ENCODE data around the gene VSNL1.

The VSNL1 gene

DNA sequence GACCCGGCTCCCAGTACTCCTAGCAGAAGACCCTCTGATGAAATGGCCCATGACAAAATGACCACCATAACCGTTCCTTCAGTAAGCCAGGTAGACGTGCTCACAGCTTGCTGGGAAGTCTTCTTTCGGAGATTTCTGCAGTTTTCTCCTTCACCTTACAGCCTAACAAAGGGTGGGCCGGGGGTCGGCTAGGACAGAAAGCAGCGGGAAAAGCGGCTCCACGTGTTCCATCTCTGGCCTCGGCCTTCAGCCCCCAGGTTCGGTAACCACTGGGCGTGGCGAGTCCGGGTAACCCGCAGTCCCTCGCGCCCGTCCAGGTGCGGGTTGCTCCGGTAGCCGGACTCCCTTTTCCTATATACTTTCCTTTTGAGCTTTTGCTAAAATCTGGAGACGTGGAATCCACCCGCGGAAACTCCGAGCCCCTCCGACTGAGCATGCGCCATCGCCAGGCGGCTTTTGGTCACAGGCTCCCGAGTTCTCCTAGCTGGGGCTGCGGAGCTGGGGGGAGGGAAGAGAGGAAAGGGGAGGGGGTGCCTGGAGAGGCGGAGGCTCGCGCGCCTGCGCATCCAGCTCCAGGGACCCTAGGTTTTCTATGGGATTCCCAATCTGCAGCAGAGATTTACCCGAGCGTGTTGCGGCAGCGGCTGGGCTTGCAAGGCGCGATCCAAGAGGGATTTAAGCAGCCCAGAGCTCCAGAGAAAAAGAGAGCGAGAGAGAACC is at the start of gene VSNL1:
Gene VSNL1, plus strand, starts transcription at position 604 of the 720 bp plus-strand sequence. CDS start 51,379 bp downstream, outside the sequence.
- no peak for DNase-seq

DNA sequence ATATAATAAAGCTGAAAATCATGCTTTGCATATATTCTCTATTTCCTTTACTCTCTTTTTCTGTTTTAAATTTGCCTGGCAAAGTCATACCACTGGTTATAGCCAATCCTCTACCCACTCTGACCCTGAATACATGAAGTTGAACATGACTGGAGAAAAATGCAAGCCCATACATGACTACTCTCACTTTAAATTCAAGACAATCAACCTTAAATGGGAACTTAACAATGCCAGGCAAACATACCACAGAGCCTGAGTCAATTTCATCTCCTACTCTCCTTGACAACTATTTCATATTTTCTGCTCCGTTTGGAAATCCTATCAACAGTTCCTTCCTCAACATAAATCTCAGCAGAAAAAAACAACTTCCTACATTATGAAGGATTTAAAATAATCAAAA is 44.9 kb upstream of the VSNL1 start:
- no peak for DNase-seq

DNA sequence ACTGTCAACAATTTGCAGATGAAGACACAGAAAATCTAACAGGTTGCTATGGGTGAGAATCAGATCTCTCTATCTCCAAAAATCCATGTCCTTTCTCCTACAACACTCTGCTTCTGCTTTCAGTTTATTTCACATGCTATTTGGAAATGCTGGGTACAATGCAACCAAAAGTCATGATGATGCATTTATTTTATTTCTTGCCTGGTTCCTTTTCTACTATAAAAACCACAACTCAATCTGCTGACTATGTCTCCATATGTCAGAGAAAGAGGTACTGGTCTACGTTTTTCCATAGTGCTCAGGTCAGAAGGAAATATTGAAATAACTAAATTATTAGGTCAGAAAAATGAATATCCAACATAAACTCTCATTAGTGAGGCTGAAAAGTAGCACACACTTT is 42.8 kb upstream of the VSNL1 start:
- peak; percentile 17 for DNase-seq

DNA sequence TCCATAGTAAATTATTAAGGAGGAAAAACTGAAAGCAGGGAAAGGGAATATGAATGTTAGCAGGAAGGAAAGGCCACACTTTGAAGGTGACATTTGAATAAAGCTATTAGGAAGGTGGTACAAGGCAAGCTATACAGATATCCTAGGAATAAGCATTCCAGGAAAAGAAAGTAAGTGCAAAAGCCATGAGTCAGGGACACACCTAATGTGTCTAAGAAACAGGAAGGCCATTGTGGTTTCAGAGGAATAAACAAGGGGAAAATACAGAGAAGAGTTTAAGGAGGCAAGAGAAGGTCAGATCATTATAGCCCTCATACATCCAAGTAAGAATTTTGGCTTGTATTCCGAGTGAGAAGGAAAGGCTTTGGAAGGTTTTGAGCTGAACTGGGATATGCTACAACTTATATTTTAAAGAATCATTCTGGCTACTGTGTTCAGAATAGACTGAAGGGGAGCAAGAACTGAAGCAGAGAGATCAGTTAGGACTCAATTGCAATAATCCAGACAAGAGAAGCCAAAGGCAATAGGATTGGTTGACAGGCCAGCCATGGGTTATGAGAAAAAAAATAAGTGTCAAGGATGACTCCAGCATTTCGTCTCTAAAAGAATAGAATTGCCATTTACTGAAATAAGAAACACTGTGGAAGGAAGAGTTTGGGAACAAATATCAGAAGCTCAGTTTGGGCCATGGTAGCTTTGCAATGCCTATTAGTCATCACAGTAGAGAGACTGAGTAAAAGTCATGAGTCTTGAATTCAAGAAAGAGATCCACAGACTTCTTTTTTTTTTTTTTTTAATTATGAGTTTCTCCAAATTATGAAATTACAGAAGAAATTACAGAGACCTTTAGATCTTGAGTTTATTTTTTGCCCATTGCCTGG is 33.5 kb upstream of the VSNL1 start:
- DNase-seq: peak; percentile 16

DNA sequence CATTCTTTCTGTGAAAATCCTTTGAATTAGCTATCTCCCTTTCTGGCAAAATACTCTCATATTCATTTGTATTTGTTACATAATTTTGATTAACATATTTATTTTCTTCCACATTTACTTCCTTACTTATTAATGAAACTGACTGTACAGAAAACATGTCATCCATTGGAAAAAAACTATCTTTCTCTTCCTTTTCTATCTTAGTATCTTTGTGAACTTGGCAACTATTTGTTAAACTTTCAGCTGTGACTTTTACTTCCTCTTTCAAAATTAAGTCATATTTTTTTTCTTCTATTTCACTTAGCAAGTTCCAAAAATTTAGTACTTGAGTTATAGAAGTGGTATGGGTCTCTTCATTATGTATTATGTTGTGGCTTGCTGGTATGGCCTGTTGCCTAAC is 24.8 kb upstream of the VSNL1 start:
- DNase-seq: peak; percentile 43

DNA sequence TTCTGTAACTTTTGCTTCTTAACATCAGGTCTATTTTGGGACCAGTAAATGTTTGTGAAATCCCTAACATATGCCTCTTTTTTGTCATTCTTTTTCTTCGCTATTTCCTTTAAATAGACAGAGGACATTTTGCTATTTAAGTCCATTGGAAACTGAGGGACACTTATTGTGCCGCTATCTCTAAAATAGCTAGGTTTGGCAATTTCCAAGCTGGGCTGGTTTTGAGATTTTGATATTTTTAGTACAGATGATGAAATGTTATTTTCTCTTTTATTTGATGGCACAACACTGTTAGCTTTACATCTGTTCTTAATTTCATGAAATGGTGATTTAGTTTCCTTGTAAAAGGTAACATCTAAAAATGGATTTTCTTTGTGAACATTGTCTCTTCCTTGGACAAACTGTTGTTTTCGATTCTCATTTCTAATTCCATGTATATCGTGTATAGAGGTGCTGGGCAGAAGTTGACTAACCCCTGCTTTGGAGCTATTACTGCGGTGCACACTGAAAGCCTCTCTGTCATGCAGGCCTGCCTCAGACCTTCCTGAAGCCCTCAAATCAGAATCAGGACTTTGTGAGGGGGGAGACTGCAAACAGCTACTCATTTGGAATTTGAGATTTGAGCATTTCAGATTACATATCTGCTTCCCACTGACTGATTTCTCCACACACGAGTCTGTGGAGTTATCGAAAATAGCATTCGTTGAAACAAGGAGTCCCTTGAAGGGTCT is 22.9 kb upstream of the VSNL1 start:
- DNase-seq: no peak

DNA sequence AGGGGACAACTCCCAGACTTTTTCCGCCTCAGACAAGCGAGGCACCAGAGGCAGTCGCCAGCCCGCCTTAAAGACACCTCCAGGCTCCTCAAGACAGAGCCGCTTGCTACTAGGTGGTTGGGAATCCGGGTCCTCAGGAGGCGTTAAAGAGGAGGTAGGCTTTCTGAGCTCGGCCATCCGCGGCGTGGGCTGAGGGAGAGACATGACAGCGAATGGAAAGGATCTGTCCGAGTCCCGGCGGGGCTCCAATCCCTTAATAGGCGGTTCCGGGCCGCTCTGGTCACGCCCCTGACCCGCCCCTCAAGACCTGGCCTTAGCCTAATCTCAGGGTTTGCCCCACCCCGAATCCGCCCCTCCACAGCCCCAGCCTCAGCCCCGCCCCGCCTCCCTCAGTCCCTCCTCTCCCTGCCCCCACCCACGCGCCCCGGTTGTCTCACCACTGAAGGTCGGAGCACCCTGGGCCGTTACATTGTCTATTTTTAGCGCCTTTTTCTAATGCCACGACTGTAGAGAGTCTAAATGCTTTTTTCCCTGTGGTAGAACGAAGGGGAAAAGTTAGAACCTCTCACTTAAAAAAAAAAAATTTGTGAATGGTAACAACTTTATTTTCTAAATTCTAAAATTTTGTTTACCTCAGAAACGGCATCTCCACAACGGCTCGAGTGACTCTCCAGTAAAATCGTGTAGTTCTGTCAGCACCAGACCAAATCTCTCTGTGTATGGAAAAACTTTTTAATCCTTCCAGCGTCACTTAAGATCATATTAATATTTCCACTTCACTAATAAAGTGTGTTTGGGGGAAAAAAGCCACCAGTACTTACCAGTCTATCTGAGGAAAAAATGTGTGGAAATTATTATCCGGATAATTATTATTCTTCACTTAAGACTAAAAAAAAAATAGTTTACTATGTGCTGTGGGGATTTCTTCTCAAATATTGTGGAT is 22.0 kb upstream of the VSNL1 start, which contains the start of gene RAD51AP2:
Gene RAD51AP2, minus strand, starts transcription at position 229 of the 943 bp plus-strand sequence. Its CDS starts 25 bp downstream, at position 204.
- peak; percentile 55 for DNase-seq

DNA sequence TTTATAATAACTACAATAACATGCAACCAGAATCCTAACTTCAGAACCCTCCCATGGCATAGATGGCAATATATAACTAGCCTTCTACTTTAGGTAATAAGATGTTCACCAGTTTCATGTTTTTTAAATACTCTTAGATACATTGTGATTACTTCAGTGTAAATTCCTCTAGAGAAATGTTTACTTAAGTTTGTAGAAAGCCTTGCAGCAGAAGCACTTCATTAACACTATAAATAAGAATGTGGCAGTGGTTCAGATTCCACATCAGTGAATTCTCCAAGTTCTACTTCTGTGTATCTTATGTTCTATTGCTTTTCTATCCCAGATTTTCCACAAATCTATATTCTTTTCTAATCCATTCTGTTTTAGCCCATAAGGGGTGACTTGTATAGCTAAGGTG is 21.0 kb upstream of the VSNL1 start:
- no peak for DNase-seq

DNA sequence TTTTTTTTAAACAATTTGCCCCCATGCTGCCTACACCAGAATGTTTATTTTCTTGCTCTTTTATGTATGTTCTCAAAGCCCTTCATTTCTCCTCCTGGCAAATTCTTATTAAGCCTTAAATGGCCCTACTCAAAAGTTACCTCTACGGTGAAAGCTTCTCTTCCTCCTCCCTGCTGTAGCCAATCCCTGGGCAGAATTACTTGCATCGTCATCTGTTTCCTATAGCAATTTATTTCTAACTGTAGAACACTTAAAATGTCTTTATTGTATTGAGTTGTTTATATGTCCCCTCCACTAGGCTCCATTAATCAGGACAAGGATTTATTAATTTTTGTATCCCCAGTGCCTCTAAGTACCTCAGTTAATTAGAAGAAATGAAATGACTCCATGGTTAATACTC is 19.7 kb upstream of the VSNL1 start:
- DNase-seq: no peak

DNA sequence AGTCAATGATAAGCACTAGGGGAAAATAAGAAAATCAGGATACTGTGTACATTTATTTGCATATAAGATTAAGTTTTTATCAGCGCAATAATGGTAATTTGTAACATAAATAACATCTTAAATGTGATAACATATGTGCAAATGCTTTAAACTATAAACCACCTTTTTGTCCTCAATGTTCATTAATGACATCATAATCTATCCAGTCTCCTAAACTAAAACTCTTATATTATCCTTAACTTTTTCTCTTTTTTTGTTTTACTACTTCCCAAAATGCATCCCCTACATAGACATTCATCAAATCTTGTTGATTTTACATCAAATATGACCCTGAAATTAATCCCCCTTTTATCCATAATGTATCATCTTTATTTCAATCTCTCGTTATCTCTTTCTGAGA is 18.9 kb upstream of the VSNL1 start:
- DNase-seq: no peak

DNA sequence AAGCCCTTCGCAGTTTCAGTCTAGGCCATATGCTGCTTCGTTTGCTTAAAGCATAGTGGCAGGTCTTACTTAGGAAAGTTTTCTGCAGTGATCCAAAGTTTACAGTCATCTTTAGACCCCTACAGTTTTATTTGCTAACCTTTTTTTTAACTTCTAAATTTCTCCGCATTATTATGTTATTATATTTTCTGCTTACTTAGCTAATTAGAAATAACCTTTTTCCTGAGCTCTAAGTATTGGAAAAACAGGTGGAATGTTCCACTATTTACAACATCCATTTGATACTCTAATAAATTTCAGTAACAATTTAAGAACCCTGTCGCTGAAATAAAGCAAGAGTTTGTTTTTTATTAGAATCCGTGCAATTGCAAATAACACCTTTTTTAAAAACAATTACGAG is 18.2 kb upstream of the VSNL1 start:
- no peak for DNase-seq

DNA sequence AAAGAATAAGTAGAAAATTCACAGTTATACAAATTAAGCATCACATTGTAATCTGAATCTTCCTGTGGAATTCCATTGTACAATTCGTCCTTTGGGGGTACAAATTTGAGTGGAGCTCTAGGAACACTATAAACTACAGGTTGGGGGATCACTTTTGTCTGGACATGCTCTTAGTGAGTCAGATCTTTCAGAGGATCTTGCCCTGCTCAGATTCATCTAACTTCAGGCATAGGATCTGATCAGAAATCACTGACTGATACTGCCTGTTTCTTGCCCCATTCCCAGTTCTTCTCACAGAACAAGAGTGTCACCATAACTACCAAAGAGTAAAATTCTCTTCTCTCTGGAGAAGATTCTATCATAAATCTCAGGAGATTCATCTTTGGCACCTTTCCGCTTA is 10.7 kb upstream of the VSNL1 start:
- DNase-seq: no peak

DNA sequence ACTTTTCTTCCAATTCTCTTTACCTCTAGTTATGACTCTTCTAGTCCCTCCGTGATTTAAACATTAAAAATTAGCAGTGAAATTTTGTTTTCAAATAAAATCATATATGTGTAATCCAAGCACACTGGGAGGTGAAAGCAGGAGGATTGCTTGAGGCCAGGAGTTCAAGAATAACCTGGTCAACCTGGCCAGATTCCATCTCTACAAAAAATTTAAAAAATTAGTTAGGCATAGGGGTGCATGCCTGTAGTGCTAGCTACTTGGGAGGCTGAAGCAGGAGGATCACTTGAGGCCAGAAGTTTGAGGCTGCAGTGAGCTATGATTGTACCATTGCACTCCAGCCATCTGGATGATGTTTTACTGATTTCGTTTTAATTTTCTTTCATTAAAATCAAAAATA is 7.0 kb upstream of the VSNL1 start:
- DNase-seq: no peak

DNA sequence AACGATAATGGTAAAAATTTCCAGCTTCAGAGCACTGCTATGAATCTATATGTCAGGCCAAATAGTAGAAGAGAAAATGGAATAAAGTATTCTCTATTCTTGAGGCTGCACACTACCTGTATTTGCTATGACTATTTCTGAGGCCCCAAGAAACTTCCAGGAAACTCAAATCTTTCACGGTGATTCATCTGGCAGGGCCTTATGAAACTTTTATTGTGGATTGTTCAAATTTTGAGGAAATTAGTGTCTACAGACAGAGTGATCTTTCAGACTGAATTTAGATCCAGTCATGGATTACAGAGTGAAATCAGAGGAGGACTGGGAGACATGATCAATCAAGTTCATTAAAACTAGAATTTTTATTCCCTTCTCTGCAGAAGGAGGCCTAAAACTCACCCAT is 4.1 kb upstream of the VSNL1 start:
- DNase-seq: no peak

DNA sequence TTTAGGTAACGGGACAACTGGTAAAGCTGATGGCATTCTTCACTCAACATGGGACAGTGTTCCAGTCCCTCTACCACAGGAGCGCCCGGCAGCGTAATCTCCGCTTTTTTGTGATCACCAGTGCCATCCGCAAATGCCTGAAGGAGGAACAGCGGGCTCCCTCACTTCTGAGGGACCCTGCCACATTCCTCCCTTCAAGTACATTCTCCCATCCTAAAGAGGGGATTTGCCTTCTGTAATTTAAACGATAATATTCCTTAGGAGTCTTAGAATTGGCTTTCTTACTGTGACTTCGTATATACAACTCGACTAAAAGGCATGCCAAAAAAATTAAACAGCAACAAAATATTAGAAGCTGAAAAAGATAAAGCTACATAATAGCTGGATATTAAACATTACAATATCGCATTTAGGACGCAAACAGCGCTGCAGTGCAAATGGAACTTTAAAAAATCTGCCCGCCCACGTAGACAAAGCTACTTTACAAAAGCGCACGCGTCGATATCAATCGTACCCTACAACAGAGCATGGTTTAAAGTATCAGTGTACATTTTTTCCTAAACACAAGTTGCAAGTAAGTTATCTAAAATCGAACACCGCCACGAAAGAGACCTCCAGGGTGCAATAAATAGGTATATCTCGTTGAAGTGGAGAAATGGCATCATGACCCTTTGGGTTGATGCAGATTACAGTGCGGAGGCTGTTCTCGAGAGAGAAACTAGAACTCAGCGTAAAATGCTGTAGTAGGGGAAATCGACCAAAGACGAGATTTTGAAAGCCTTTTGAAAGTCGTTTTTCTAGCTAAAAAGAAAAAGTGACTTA is 2.3 kb upstream of the VSNL1 start:
- DNase-seq: no peak

DNA sequence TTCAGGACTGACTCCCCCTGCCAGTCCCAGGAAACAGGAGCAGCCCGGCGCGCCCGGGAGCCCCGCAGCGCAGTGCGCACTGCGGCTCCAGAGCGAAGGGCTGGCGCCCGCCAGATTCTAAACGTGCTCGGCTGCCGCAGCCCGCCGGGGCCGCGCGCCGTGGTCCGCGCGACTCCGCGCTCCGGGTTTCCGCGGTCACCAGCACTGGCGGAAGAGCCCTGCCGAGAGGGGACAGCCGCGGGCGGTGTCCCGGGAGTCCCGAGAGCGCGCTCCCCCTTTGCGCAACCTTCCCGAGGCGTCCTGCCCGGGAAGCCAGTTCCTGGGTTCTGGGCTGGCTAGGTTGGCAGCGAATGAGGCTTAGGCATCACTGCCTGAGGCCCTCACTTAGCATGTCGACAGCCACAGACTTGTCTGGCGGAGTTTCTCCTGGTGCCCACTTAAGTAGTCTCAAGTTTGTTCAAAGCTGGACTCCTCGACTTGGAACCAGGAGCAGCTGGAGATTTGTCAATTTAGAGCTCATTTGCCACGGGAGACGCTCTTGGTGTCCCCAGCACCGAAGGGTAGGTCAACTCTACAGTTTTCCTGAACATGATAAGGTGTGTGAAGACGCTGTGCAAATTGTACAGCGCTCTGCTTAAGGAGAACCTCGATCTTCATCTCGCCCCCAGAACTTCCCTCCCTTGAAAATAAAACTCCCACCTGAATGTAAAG is 1.5 kb upstream of the VSNL1 start:
- DNase-seq: no peak

DNA sequence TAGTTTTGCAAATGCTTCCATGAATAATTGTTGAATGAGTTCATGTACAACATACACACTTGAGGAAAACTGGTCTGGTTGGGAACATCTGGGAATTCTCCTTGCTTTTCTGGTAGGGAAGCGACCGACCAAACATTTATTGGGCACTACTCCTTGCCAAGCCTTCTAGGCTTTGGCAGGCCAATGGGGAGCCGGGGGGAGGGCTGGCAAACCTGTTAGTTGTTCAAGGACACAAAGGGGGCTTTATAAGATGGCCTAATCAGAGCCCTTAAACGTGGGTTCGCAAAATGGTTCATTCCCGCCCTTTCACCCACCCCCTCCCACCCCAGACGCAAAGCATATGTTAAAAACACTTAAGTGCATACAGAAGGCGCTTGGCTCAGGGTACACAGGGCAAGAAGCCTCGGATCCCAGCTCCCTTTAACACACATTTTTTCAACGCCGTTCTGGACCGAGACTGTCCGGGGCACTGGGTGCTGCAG is 844 bp upstream of the VSNL1 start:
- DNase-seq: no peak

DNA sequence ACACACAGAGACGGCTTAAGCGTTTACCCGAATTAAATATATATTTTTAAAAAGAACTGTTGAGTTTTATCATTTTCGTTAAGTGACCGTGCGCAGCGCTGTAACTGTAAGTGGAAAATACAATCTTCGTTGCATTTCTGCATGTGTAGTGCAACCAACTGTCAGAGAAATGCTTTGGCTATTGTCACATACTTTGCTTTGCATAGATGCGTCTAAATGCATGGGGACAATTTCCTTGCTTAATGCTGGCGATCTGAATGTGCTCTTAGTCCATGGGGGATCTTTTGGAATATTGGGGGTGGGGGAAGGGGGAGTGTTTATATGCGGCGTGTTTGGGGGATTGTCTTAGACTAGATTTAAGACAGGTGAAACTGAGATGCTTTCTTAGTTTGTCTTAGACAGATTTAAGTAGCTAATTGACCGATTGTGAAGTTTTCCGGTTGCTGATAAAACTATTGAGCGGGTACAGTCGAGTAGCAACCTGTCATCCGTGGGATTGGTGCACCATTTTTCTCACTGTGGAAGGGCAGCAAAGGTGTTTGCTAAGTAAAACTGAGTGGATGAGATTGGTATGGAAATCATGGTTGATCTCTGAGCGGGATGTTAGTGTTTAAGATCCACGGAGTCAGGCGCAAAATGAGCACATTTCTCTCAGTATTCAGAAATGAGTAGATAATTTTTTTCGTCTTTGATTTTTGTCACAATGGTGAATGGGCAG is 476 bp downstream of the VSNL1 start:
- DNase-seq: no peak

DNA sequence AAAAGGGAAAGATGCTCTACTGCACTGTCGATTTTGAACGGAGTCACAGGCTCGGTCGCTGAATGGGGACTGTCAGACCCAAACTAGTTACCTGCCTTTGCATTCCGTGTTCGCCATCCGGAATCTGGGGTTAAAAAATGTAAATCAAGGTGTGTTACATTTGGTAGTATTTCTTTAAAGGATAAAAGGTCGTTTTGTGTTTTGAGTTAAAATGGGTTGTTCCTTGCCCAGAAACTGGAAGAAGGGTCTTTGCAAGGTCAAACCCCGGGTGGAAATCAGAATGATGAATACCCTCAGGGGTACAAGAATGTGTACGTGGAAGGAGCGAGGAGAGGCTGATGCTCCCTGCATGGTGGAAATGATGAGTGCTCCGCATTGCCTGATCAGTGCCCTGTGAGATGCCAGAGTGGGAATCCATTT is 1.0 kb downstream of the VSNL1 start:
- no peak for DNase-seq

DNA sequence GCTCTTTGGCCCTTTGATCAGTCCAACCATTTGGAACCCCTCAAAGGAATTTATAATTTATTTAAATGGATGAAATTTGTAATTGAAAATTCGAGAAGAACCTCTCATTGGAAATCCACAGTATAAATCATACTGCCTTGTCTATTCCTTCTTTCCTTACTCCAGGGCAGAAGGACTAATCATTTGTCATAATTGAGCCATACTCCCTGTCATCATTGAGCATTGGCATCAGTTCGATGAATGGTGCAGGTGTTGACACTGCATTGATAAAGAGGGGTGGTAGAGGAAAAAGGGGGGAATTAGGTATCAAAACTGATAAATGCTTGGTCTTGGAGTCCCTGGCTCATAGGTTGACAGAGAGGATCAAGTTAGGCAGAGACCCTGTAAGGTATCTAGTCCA is 2.0 kb downstream of the VSNL1 start:
- no peak for DNase-seq
